HEK293 (cell line): ENCODE measurements around the gene CD47.

Source experiments
- ATF2 ChIP-seq: fragments of 450-650 bp; formaldehyde crosslinking; IDR thresholded peaks from 2 replicates; pipeline ENCODE4 v1.5.1; 2016; ENCODE audit warnings: missing biosample characterization, missing genetic modification characterization, low read depth
- ZNF202 ChIP-seq: fragments of 450-650 bp; formaldehyde crosslinking; IDR thresholded peaks from 2 replicates; pipeline ENCODE4 v1.5.1; 2016; ENCODE audit warnings: missing biosample characterization, missing genetic modification characterization, borderline replicate concordance
- TF ChIP-seq, protein P1 (sequence below): fragments of 450-650 bp; formaldehyde crosslinking; IDR thresholded peaks from 2 replicates; pipeline ENCODE4 v1.5.1; 2016; ENCODE audit warnings: missing biosample characterization, missing genetic modification characterization

- TF ChIP-seq, protein P1, sequence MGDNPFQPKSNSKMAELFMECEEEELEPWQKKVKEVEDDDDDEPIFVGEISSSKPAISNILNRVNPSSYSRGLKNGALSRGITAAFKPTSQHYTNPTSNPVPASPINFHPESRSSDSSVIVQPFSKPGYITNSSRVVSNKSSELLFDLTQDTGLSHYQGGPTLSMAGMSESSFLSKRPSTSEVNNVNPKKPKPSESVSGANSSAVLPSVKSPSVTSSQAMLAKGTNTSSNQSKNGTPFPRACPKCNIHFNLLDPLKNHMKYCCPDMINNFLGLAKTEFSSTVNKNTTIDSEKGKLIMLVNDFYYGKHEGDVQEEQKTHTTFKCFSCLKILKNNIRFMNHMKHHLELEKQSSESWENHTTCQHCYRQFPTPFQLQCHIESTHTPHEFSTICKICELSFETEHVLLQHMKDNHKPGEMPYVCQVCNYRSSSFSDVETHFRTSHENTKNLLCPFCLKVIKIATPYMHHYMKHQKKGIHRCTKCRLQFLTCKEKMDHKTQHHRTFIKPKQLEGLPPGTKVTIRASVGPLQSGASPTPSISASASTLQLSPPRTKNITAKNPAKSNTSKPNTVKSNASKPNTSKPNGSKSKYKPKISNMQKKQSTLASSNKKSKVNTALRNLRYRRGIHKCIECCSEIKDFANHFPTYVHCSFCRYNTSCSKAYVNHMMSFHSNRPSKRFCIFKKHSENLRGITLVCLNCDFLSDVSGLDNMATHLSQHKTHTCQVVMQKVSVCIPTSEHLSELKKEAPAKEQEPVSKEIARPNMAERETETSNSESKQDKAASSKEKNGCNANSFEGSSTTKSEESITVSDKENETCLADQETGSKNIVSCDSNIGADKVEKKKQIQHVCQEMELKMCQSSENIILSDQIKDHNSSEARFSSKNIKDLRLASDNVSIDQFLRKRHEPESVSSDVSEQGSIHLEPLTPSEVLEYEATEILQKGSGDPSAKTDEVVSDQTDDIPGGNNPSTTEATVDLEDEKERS (tag by site-specific recombination), result no peak
- TF ChIP-seq ZNF202, result no peak
- no peak for TF ChIP-seq ATF2 (tag by site-specific recombination)
These were observed 49.6 kb downstream of the CD47 start for GRCh38 chr3:108041253-108041652.
